SK-N-SH (cell line): ENCODE results near the gene LYRM7. TPM values are rescaled to one million over a fixed set of nuclear protein-coding genes. Genes with fewer than 3 reads are reported as not detected.

Source experiments
- CTCF ChIA-PET: fragments of 300-600, 350-600 bp; formaldehyde crosslinking; extraction: SDS; loops from one replicate; lab custom pipeline; 2021; lab: Yijun Ruan, JAX
- POLR2A ChIA-PET: fragments of 350-600 bp; sonication (Branson Sonifier 250); formaldehyde crosslinking; extraction: SDS; loops from one replicate; lab custom pipeline; 2020; ENCODE audit warnings: antibody characterized with exemption, inconsistent platforms; lab: Yijun Ruan, JAX
- DNase-seq: peaks from one replicate; pipeline ENCODE4 v3.0.0; 2012
- H2AFZ ChIP-seq: fragments of 200-600 bp; sonication (generic); 2 replicates; pipeline ENCODE4 v1.8.1; 2016; ENCODE audit warnings: antibody characterized with exemption, mild to moderate bottlenecking, low read depth
- H3F3A ChIP-seq: fragments of 200-600 bp; sonication (generic); replicated peaks from 2 replicates; pipeline ENCODE3; 2016; ENCODE audit warnings: antibody characterized with exemption, mild to moderate bottlenecking; ENCODE audit not compliant: insufficient read depth
- H3K27ac ChIP-seq, 2 experiments: fragments of 200-500 bp in 1 of 2; fragments of 200-600 bp in 1 of 2; sonication (Bioruptor generic) in 1 of 2; sonication (generic), shearing (Covaris generic) in 1 of 2; 2 replicates each; pipeline versions ENCODE4 v1.5.1 to v1.6.1; 2014 to 2016; ENCODE audit warnings: low read depth in 2 of 2, inconsistent platforms in 1 of 2, low read length in 1 of 2, mild to moderate bottlenecking in 1 of 2, mixed read lengths in 1 of 2
- H3K27me3 ChIP-seq: fragments of 200-600 bp; sonication (generic), shearing (Covaris generic); 2 replicates; pipeline ENCODE4 v1.6.1; 2016; ENCODE audit warnings: mixed run types; ENCODE audit not compliant: insufficient read depth
- H3K36me3 ChIP-seq, 2 experiments: fragments of 200-500 bp in 1 of 2; fragments of 200-600 bp in 1 of 2; sonication (Bioruptor generic) in 1 of 2; sonication (generic) in 1 of 2; replicated peaks in 1 of 2; 2 replicates each; pipeline versions ENCODE3 to v1.5.1; 2014 to 2016; ENCODE audit warnings: low read length in 1 of 2, mild to moderate bottlenecking in 1 of 2; ENCODE audit not compliant: insufficient read depth in 2 of 2, control insufficient read depth in 1 of 2
- H3K4me1 ChIP-seq, 2 experiments: fragments of 200-500 bp in 1 of 2; fragments of 200-600 bp in 1 of 2; sonication (Bioruptor generic) in 1 of 2; sonication (generic), shearing (Covaris generic) in 1 of 2; 2 replicates each; pipeline versions ENCODE4 v1.5.1 to v1.6.1; 2014 to 2016; ENCODE audit warnings: low read depth in 1 of 2, low read length in 1 of 2, mixed run types in 1 of 2; ENCODE audit not compliant: insufficient read depth in 2 of 2, control insufficient read depth in 1 of 2
- H3K4me2 ChIP-seq: fragments of 200-600 bp; sonication (generic), shearing (Covaris generic); 2 replicates; pipeline ENCODE4 v1.6.1; 2017; ENCODE audit warnings: mixed run types
- H3K4me3 ChIP-seq, 2 experiments: fragments of 200-500 bp in 1 of 2; fragments of 200-600 bp in 1 of 2; sonication (Bioruptor generic) in 1 of 2; sonication (generic), shearing (Covaris generic) in 1 of 2; 2 replicates each; pipeline versions ENCODE4 v1.5.1 to v1.8.1; 2014 to 2016; ENCODE audit warnings: low read depth in 2 of 2, inconsistent platforms in 1 of 2, low read length in 1 of 2, mild to moderate bottlenecking in 1 of 2, mixed read lengths in 1 of 2, moderate library complexity in 1 of 2
- H3K79me2 ChIP-seq: fragments of 200-600 bp; sonication (generic); 2 replicates; pipeline ENCODE4 v1.8.1; 2017; ENCODE audit warnings: mild to moderate bottlenecking; ENCODE audit not compliant: insufficient read depth
- H3K9ac ChIP-seq: fragments of 200-600 bp; sonication (generic); 2 replicates; pipeline ENCODE4 v1.6.1; 2017; ENCODE audit warnings: mixed run types
- H3K9me2 ChIP-seq: fragments of 200-600 bp; sonication (generic); 2 replicates; pipeline ENCODE4 v1.6.1; 2017; ENCODE audit warnings: mixed run types
- H3K9me3 ChIP-seq: fragments of 200-600 bp; sonication (generic); 2 replicates; pipeline ENCODE4 v1.6.1; 2017; ENCODE audit warnings: mixed run types, mild to moderate bottlenecking, moderate library complexity
- H4K20me1 ChIP-seq: fragments of 200-600 bp; sonication (generic); 2 replicates; pipeline ENCODE4 v1.6.1; 2017; ENCODE audit warnings: mild to moderate bottlenecking, mixed run types; ENCODE audit not compliant: insufficient read depth
- CTCF ChIP-seq: fragments of 200-600 bp; sonication (generic); IDR thresholded peaks from 2 replicates; pipeline ENCODE4 v1.6.1; 2017; ENCODE audit warnings: antibody characterized with exemption, mild to moderate bottlenecking, moderate library complexity
- EP300 ChIP-seq, 2 experiments: IDR thresholded peaks; 2 replicates each; pipeline versions ENCODE4 v1.4.0 to v1.6.1; 2012; ENCODE audit warnings: borderline replicate concordance in 1 of 2, low read depth in 1 of 2, low read length in 1 of 2
- EZH2phosphoT487 ChIP-seq: fragments of 200-600 bp; sonication (generic); IDR thresholded peaks from 2 replicates; pipeline ENCODE4 v1.6.1; 2017; ENCODE audit warnings: low read depth, mixed run types, mild to moderate bottlenecking, antibody characterized with exemption, moderate library complexity, borderline replicate concordance
- FOXJ3 ChIP-seq: sonication (generic); formaldehyde crosslinking; IDR thresholded peaks from 2 replicates; pipeline ENCODE4 v1.5.1; 2020; ENCODE audit warnings: mild to moderate bottlenecking, missing genetic modification reagents
- GABPA ChIP-seq: IDR thresholded peaks from 2 replicates; pipeline ENCODE4 v1.4.0; 2012; ENCODE audit warnings: low read depth, mild to moderate bottlenecking
- GATA2 ChIP-seq: sonication (generic); formaldehyde crosslinking; IDR thresholded peaks from 2 replicates; pipeline ENCODE4 v1.5.0; 2020; ENCODE audit warnings: mild to moderate bottlenecking, missing genetic modification reagents
- IRF3 ChIP-seq: fragments of 150-350 bp; IDR thresholded peaks from 2 replicates; pipeline ENCODE4 v1.6.1; 2016; ENCODE audit warnings: mild to moderate bottlenecking, low read depth, low read length
- MEF2A ChIP-seq: IDR thresholded peaks from 2 replicates; pipeline ENCODE4 v1.4.0; 2012; ENCODE audit warnings: low read depth, borderline replicate concordance
- MXI1 ChIP-seq: IDR thresholded peaks from 2 replicates; pipeline ENCODE4 v1.6.1; 2012; ENCODE audit warnings: mild to moderate bottlenecking, low read depth, low read length, improper control_type of control experiment
- NFIC ChIP-seq: IDR thresholded peaks from 2 replicates; pipeline ENCODE4 v1.4.0; 2012; ENCODE audit warnings: borderline replicate concordance
- NRF1 ChIP-seq: IDR thresholded peaks from 2 replicates; pipeline ENCODE4 v1.6.1; 2012; ENCODE audit warnings: low read depth, mild to moderate bottlenecking, low read length
- PBX3 ChIP-seq: IDR thresholded peaks from 2 replicates; pipeline ENCODE4; 2012
- RAD21 ChIP-seq: IDR thresholded peaks from 2 replicates; pipeline ENCODE4 v1.6.1; 2012; ENCODE audit warnings: mild to moderate bottlenecking, low read length
- RCOR1 ChIP-seq: fragments of 150-350 bp; IDR thresholded peaks from 2 replicates; pipeline ENCODE4 v1.6.1; 2017; ENCODE audit warnings: antibody characterized with exemption, low read length
- RXRA ChIP-seq: IDR thresholded peaks from 2 replicates; pipeline ENCODE4 v1.4.0; 2012; ENCODE audit warnings: low read depth, mild to moderate bottlenecking, borderline replicate concordance
- SIN3A ChIP-seq: IDR thresholded peaks from 2 replicates; pipeline ENCODE4 v1.6.1; 2012; ENCODE audit warnings: low read depth, mild to moderate bottlenecking, low read length, moderate library complexity, borderline replicate concordance
- TAF1 ChIP-seq: IDR thresholded peaks from 2 replicates; pipeline ENCODE4 v1.6.1; 2012; ENCODE audit warnings: low read depth, mild to moderate bottlenecking, low read length, moderate library complexity, borderline replicate concordance
- TCF12 ChIP-seq: IDR thresholded peaks from 2 replicates; pipeline ENCODE4 v1.4.0; 2012
- TEAD4 ChIP-seq: IDR thresholded peaks from 2 replicates; pipeline ENCODE4 v1.4.0; 2012; ENCODE audit warnings: mild to moderate bottlenecking, borderline replicate concordance; ENCODE audit not compliant: insufficient read depth
- USF1 ChIP-seq: IDR thresholded peaks from 2 replicates; pipeline ENCODE4 v1.4.0; 2012; ENCODE audit warnings: low read depth, borderline replicate concordance
- YY1 ChIP-seq: IDR thresholded peaks from 2 replicates; pipeline ENCODE4 v1.4.0; 2012; ENCODE audit warnings: low read depth, mild to moderate bottlenecking
- ZBTB33 ChIP-seq: IDR thresholded peaks from 2 replicates; pipeline ENCODE4 v1.4.0; 2012; ENCODE audit warnings: low read depth, borderline replicate concordance
- whole genome bisulfite sequencing: methylation state at CpG from one replicate; pipeline ENCODE4 v1.1.6; 2017; ENCODE audit warnings: low lambda C conversion rate; 5-methylcytosine and 5-hydroxymethylcytosine counted together
- polyA plus RNA-seq, 3 experiments: library from polyadenylated mRNA; depleted of rRNA; stranded (reverse); fragments of >200 nt; gene quantifications; 2 replicates each; pipeline ENCODE4 v1.2.3, GENCODE V29; 2012

Gene LYRM7
- polyA plus RNA-seq, 1 of the 3 experiments (the other 2 are of a cell fraction) = 1.4 TPM

- CTCF ChIA-PET = no interaction called here
- H2AFZ ChIP-seq = no peak overlapping the region
Measured at GRCh38 chr5:131217791-131218190, 47.0 kb downstream of the LYRM7 start.

GRCh38 chr5:131218392-131218791, 47.6 kb downstream of the LYRM7 start:
- 41% methylated on average over 4 of the region's 4 CpGs for WGBS
- Histone ChIP-seq H3K36me3 (no peaks in the 10 kb centered on the region), H3K9me2 (no peaks in the 10 kb centered on the region), H4K20me1 (no peaks in the 10 kb centered on the region), H3K4me1 (peaks cover 4 to 11% of the 10 kb centered on the region in 2 experiments; a peak in 3 of 4 replicates), H3K27me3 (no peaks in the 10 kb centered on the region), H3K27ac (peak overlapping the region in 1 of 2 experiments; percentile 45; a peak in 1 of 4 replicates), H3K9me3 (no peaks in the 10 kb centered on the region), H3K4me2 (no peak overlapping the region), H3K9ac (no peak overlapping the region), H3F3A (peaks cover 14% of the 10 kb centered on the region), H2AFZ (no peak overlapping the region), H3K4me3 (no peak overlapping the region), H3K79me2 (no peaks in the 10 kb centered on the region)
- POLR2A ChIA-PET = no interaction called here
- DNase-seq = no peak
- no peak for TF ChIP-seq TEAD4
- no peak for TF ChIP-seq CTCF
- no peak for TF ChIP-seq RXRA
- TF ChIP-seq USF1 = no peak
- TF ChIP-seq RCOR1 = no peak
- no peak for TF ChIP-seq PBX3
- no peak for TF ChIP-seq YY1
- TF ChIP-seq ZBTB33 = no peak
- TF ChIP-seq RAD21 = no peak
- no peak for TF ChIP-seq EZH2phosphoT487
- no peak for TF ChIP-seq TAF1
- no peak for TF ChIP-seq MEF2A
- no peak for TF ChIP-seq NFIC
- no peak for TF ChIP-seq GATA2 (CRISPR knock-in tag)
- no peak for TF ChIP-seq FOXJ3 (CRISPR knock-in tag)
- no peak for TF ChIP-seq SIN3A
- TF ChIP-seq TCF12 = no peak
- CTCF ChIA-PET = no interaction called here

More at GRCh38 chr5:131217791-131218190, 47.0 kb downstream of the LYRM7 start:
- Histone ChIP-seq H3K79me2 (no peaks in the 10 kb centered on the region), H3K4me3 (no peak overlapping the region), H4K20me1 (no peaks in the 10 kb centered on the region), H3K36me3 (no peaks in the 10 kb centered on the region), H3K4me1 (peaks cover 4 to 11% of the 10 kb centered on the region in 2 experiments; a peak in 3 of 4 replicates), H3K4me2 (no peak overlapping the region), H3K9me3 (no peaks in the 10 kb centered on the region), H3K27me3 (no peaks in the 10 kb centered on the region), H3K9ac (no peak overlapping the region), H3F3A (peaks cover 14% of the 10 kb centered on the region), H3K9me2 (no peaks in the 10 kb centered on the region), H3K27ac (no peak overlapping the region)
- TF ChIP-seq EZH2phosphoT487 (no peak), GABPA (no peak), MXI1 (no peak), IRF3 (no peak), NRF1 (no peak), EP300 (IDR thresholded peaks at IDR 0.05; ENCODE audit: borderline replicate concordance in 1 of 2, low read depth in 1 of 2, low read length in 1 of 2) (no peak), RCOR1 (no peak), YY1 (no peak)
- 97% methylated on average over 4 of the region's 4 CpGs for WGBS
- POLR2A ChIA-PET = no interaction called here
- no peak for DNase-seq
